HK-2 (cell line): ENCODE data around the gene MED22.
"Not testable (repeated sequence)": the region's sequence is repeated elsewhere in the genome, so short reads cannot be mapped to it uniquely, and the experiment has no call there.

ENCODE experiments used
- DNase-seq: peaks from one replicate; pipeline ENCODE4 v3.0.0-alpha.2; 2018; ENCODE audit not compliant: unreplicated experiment

Gene MED22

GRCh38 chr9:133335924-133336811, 11.8 kb downstream of the MED22 start, which contains the start of gene SURF6:
SURF6 (minus strand) TSS chr9:133336188; CDS start chr9:133336132, 56 bp downstream.
- DNase-seq = peak; percentile 94

GRCh38 chr9:133334888-133335287, 13.0 kb downstream of the MED22 start:
- DNase-seq = not testable (repeated sequence)

- DNase-seq = no peak
These were observed 13.8 kb downstream of the MED22 start for GRCh38 chr9:133334161-133334560.

- no peak for DNase-seq
These were observed 14.4 kb downstream of the MED22 start for GRCh38 chr9:133333566-133333965.

- DNase-seq = no peak
These were observed 14.9 kb downstream of the MED22 start for GRCh38 chr9:133333011-133333410.

- no peak for DNase-seq
These were observed 15.6 kb downstream of the MED22 start for GRCh38 chr9:133332381-133332730.

GRCh38 chr9:133331641-133332380, 16.1 kb downstream of the MED22 start:
- DNase-seq = no peak

DNA sequence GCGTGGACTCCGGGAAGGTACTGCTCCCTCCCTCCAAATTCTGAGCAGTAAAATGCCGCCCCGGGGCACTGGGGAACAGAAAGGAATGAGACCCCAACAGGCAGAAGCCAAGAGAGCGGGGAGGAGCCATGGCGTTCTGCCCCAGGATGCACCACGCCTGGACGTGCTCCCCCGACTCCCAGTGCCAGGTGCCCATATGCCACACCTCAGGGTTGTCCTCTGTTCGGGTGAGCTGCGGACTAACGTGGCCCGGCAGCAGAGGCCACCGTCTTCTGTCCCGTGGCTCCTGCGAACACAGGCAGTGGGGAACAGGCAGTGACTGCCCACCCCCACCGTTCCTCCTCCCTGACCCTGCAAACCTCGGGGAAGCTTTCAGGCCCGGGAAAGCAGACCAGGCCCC, 16.7 kb downstream of the MED22 start:
- DNase-seq = no peak

GRCh38 chr9:133329306-133330156, 18.4 kb downstream of the MED22 start:
- peak; percentile 34 for DNase-seq

GRCh38 chr9:133327834-133328484, 20.0 kb downstream of the MED22 start:
- DNase-seq = no peak

- DNase-seq = not testable (repeated sequence)
These were observed 20.9 kb downstream of the MED22 start for GRCh38 chr9:133327021-133327420.

DNA sequence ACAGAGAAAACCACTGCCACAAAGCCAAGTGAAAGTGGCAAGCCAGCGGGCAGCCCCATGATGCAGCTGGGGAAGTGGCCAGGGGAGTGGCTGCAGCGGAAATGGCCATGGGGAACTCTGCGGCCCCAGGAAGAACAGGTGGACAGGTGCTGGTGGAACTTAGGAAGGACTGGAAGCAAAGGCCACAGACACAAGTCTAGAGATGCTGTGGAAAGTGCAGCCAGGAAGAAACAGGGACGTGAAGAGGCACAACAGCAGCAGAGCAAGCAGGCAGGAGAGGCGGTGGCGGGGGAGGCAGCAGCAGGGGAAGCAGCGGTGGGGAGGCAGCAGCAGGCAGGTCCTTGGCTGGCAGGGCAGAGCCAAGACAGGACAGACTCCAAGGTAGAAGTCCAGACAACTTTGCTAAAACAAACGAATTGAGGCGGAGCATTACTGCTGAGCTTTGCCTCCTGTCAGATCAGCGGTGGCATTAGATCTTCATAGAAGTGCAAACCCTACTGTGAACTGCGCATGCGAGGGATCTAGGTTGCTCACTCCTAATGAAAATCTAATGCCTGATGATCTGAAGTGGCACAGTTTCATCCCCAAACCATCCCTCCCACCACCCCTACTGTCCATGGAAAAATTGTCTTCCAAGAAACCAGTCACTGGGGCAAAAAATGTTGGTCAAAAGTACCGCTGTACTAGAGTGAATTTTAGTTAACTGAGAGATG, 23.8 kb downstream of the MED22 start:
- no peak for DNase-seq

DNA sequence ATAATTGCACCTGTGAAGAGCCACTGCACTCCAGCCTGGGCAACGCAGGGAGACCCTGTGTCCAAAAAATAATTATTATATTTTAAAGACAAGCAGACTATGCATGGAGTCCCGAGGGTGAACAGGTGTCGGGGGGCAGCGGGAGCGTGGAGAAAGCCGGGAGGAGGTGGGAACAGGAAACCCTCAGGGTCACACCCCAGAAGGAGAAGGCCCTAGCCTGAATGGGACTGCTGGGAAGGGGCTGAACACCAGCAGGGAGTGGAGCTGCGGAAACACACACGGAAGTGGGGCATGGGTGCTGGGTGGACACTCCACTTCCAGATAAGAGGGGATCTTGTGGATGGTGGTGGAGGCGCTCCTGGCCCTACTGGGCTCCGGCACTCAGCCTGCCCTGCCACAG, 24.7 kb downstream of the MED22 start:
- no peak for DNase-seq

GRCh38 chr9:133322701-133323100, 25.2 kb downstream of the MED22 start:
- no peak for DNase-seq

GRCh38 chr9:133321411-133321935, 26.5 kb downstream of the MED22 start:
- no peak for DNase-seq

DNA sequence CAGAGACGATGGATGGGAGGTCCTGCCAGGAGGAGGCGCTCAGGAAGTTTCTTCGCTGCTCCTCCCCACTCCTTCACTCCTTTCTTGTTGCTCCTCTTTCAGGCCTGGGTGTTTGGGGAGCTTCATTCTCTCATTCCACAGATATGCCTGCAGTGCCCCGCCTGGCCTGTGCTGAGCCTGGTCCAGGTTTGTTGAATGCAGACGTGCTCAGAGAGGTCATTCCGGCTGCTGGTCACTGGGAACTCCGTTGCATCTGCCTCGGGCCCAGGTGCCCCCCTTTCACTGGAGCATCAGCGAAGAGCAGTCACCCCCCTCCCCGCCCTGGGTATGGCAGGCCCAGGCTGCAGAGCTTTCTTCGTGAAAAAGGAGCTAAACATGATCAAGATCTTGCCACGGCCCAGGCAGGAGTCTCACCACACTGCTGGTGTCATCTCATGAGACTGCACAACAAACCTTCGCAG, 27.5 kb downstream of the MED22 start:
- no peak for DNase-seq

DNA sequence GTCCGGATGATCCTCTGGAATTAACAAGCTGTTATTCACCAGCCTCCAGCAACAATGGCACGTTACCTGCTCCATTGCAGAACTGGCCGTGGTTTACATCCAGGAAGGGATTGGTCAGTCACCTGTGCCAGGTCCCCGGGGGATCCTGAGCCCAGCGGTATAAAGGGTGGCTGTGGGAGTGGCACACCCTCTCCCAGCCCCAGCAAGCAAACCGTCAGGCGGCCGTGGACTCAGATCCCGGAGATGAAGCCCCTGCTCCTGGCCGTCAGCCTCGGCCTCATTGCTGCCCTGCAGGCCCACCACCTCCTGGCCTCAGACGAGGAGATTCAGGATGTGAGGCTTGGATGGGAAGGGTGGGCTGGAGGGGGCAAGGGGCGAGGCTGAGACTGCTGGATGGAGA, 30.4 kb downstream of the MED22 start:
- DNase-seq = not testable (repeated sequence)

DNA sequence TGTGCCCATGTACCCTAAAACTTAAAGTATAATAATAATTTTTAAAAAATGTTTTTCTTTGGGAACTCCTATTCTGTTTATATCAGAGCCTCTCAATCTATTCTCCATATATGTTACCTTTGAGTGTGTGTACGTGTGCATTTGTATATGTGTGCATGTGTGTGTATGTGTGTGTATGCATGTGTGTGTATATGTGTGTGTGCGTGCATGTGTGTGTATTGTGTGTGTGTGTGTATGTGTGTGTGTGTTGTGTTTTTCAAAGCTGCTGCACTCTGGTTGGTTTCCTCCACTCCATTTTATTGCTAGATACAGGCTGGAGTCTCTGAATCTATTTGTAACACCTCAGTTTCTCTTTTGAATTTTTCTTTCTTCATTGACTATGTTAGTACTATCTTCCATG, 31.9 kb downstream of the MED22 start:
- DNase-seq = no peak

DNA sequence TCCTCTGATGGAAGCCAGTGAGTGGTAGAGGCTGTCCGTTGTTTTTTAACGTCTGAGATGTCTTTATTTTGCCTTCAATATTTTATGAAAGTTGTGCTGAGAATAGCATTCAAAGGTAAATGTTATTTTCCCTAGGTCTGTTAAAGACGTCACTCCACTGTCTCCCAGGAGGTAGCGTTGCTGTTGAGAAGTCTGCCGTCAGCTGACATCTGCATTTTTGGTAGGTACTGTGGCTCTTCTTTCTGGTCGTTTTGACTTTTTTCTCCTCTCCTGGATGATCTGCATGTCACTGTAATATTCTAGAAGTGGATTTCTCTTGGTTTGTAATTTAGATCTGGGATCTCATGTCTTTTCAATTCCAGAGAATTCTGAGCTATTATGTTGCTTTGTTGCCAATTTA, 38.3 kb downstream of the MED22 start:
- DNase-seq = no peak

- no peak for DNase-seq
These were observed 40.6 kb downstream of the MED22 start for GRCh38 chr9:133307301-133307700.
